ENCODE results near the gene CHMP6.

Gene CHMP6

GRCh38 chr17:80970762-80971703, 20.6 kb upstream of the CHMP6 start:
- DNase-seq (ENCODE audit: low spot score), result no peak

GRCh38 chr17:80971704-80972304, 19.8 kb upstream of the CHMP6 start:
- no peak for DNase-seq (ENCODE audit: low spot score)

- no peak for DNase-seq (ENCODE audit: low spot score)
These were observed 14.9 kb upstream of the CHMP6 start for GRCh38 chr17:80976701-80977100.

GRCh38 chr17:80977172-80977571, 14.5 kb upstream of the CHMP6 start:
- DNase-seq (ENCODE audit: low spot score), result no peak

GRCh38 chr17:80978499-80979497, 12.8 kb upstream of the CHMP6 start:
- no peak for DNase-seq (ENCODE audit: low spot score)

GRCh38 chr17:80979547-80980378, 11.9 kb upstream of the CHMP6 start:
- no peak for DNase-seq (ENCODE audit: low spot score)

GRCh38 chr17:80980397-80981061, 11.1 kb upstream of the CHMP6 start:
- no peak for DNase-seq (ENCODE audit: low spot score)

- no peak for DNase-seq (ENCODE audit: low spot score)
These were observed 10.4 kb upstream of the CHMP6 start for GRCh38 chr17:80981062-80981902.

GRCh38 chr17:80981929-80982425, 9.7 kb upstream of the CHMP6 start:
- no peak for DNase-seq (ENCODE audit: low spot score)

GRCh38 chr17:80982426-80982974, 9.1 kb upstream of the CHMP6 start:
- no peak for DNase-seq (ENCODE audit: low spot score)

- no peak for DNase-seq (ENCODE audit: low spot score)
These were observed 8.1 kb upstream of the CHMP6 start for GRCh38 chr17:80983545-80983944.

GRCh38 chr17:80984749-80985148, 6.9 kb upstream of the CHMP6 start:
- no peak for DNase-seq (ENCODE audit: low spot score)

GRCh38 chr17:80986046-80986445, 5.6 kb upstream of the CHMP6 start:
- DNase-seq (ENCODE audit: low spot score), result no peak

- no peak for DNase-seq (ENCODE audit: low spot score)
These were observed 4.7 kb upstream of the CHMP6 start for GRCh38 chr17:80986816-80987475.

- DNase-seq (ENCODE audit: low spot score), result no peak
These were observed 3.6 kb upstream of the CHMP6 start for GRCh38 chr17:80987941-80988461.

- DNase-seq (ENCODE audit: low spot score), result no peak
These were observed 2.1 kb upstream of the CHMP6 start for GRCh38 chr17:80989586-80989913.

GRCh38 chr17:80990921-80991644, 558 bp upstream of the CHMP6 start:
- DNase-seq (ENCODE audit: low spot score), result no peak
